DND-41 (cell line): ENCODE measurements around the gene LRRC27.

Experiments used
- ATAC-seq: fragments of 200-7000 bp; cut with Tn5 transposase; 3 replicates; pipeline ENCODE4 v1.9.1; 2021; ENCODE audit warnings: low read depth; ENCODE audit not compliant: insufficient read depth
- DNase-seq: peaks from one replicate; pipeline ENCODE4 v3.0.0-alpha.2; 2020
- H2AFZ ChIP-seq: 2 replicates; pipeline ENCODE4 v1.6.0; 2012; ENCODE audit warnings: low read depth, low read length
- H3K27ac ChIP-seq: 2 replicates; pipeline ENCODE4 v1.5.1; 2012; ENCODE audit warnings: low read length, inconsistent platforms
- H3K27me3 ChIP-seq: fragments of 200-600 bp; sonication (generic); 2 replicates; pipeline ENCODE4 v1.6.0; 2012; ENCODE audit warnings: low read length, mild to moderate bottlenecking, inconsistent platforms; ENCODE audit not compliant: insufficient read depth, poor library complexity
- H3K36me3 ChIP-seq: 2 replicates; pipeline ENCODE4 v1.5.1; 2012; ENCODE audit warnings: low read length, inconsistent platforms; ENCODE audit not compliant: insufficient read depth
- H3K4me1 ChIP-seq: 2 replicates; pipeline ENCODE4 v1.5.1; 2012; ENCODE audit warnings: mild to moderate bottlenecking, low read length; ENCODE audit not compliant: insufficient read depth
- H3K4me2 ChIP-seq: 2 replicates; pipeline ENCODE4 v1.6.0; 2012; ENCODE audit warnings: mild to moderate bottlenecking, moderate library complexity, low read length, inconsistent platforms; ENCODE audit not compliant: insufficient read depth
- H3K4me3 ChIP-seq, 2 experiments: fragments of 200-600 bp in 1 of 2; shearing (Covaris generic) in 1 of 2; 2 replicates each; pipeline ENCODE4 v1.5.1; 2012 to 2016; ENCODE audit warnings: inconsistent platforms in 2 of 2, low read length in 2 of 2, mild to moderate bottlenecking in 2 of 2, low read depth in 1 of 2, moderate library complexity in 1 of 2
- H3K79me2 ChIP-seq: 2 replicates; pipeline ENCODE4 v1.6.0; 2012; ENCODE audit warnings: low read length, inconsistent platforms; ENCODE audit not compliant: insufficient read depth
- H3K9ac ChIP-seq: 2 replicates; pipeline ENCODE4 v1.6.0; 2012; ENCODE audit warnings: low read depth, mild to moderate bottlenecking, inconsistent platforms, low read length, moderate library complexity
- H3K9me3 ChIP-seq: 2 replicates; pipeline ENCODE4 v1.5.1; 2012; ENCODE audit warnings: low read length, moderate library complexity, mild to moderate bottlenecking, inconsistent platforms; ENCODE audit not compliant: insufficient read depth, severe bottlenecking
- H4K20me1 ChIP-seq: 2 replicates; pipeline ENCODE4 v1.6.0; 2012; ENCODE audit warnings: low read length; ENCODE audit not compliant: insufficient read depth
- CTCF ChIP-seq: IDR thresholded peaks from 2 replicates; pipeline ENCODE4 v1.5.1; 2012; ENCODE audit warnings: borderline replicate concordance, low read length, moderate library complexity, mild to moderate bottlenecking; ENCODE audit not compliant: poor library complexity, severe bottlenecking; ENCODE audit errors: extremely low read depth
- EZH2 ChIP-seq: IDR thresholded peaks from 3 replicates; pipeline ENCODE4 v1.6.1; 2012; ENCODE audit warnings: borderline replicate concordance, low read depth, mild to moderate bottlenecking, moderate library complexity, low read length, inconsistent platforms; ENCODE audit not compliant: severe bottlenecking

LRRC27 gene

DNA sequence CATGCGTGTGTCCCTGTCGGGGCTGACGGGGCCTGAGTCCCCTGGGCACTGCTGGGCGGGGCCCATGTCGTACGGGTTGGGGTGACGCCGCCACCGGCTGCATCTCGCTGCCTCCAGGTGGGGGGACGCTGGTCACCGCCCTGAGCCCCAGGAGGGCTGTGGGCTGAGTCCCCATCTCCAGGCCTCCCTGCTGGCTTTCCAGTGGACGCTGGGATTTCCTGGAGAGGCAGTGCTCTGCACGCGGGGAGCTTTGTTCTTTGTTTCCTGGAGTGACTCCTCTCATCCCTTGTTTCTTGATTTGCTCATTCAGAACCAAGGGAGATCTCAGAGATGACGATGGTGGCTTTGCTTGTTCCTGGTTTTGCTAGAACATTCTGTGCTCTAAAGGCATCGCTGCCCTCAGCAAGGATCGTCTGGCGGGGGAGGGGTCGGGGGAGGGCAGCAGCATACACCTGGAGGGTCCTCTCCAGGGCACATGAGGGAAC lies 86.0 kb downstream of the LRRC27 start:
- H3K4me3 ChIP-seq, result no peak overlapping the region
- H3K9ac ChIP-seq, result no peak overlapping the region
- ATAC-seq (no peak), DNase-seq (no peak)
- TF ChIP-seq CTCF (no peak), EZH2 (no peak)
- H4K20me1 ChIP-seq, result peaks cover 17% of the 10 kb centered on the region
- peaks cover 7% of the 10 kb centered on the region; the same call in 1 of the 2 replicates for H3K36me3 ChIP-seq
- no peak overlapping the region for H2AFZ ChIP-seq
- no peak overlapping the region for H3K4me2 ChIP-seq
- no peaks in the 10 kb centered on the region for H3K9me3 ChIP-seq
- H3K27me3 ChIP-seq, result no peaks in the 10 kb centered on the region
- no peak overlapping the region for H3K27ac ChIP-seq
- no peaks in the 10 kb centered on the region for H3K79me2 ChIP-seq
- no peaks in the 10 kb centered on the region for H3K4me1 ChIP-seq

- no peak overlapping the region for H2AFZ ChIP-seq
- no peak overlapping the region for H3K9ac ChIP-seq
- no peaks in the 10 kb centered on the region for H3K79me2 ChIP-seq
- H3K27ac ChIP-seq, result no peak overlapping the region
- H3K36me3 ChIP-seq, result peaks cover 7% of the 10 kb centered on the region; the same call in 1 of the 2 replicates
- no peak for DNase-seq
- no peak for TF ChIP-seq EZH2
- no peak for TF ChIP-seq CTCF
- no peaks in the 10 kb centered on the region for H3K9me3 ChIP-seq
- no peak overlapping the region for H3K4me2 ChIP-seq
- no peak overlapping the region for H3K4me3 ChIP-seq
- H3K4me1 ChIP-seq, result no peaks in the 10 kb centered on the region
- peak; percentile 23; the same call in 1 of the 3 replicates for ATAC-seq
- H4K20me1 ChIP-seq, result peaks cover 18% of the 10 kb centered on the region
- H3K27me3 ChIP-seq, result no peaks in the 10 kb centered on the region
These were observed 86.8 kb downstream of the LRRC27 start for GRCh38 chr10:132418527-132419416.

- Histone ChIP-seq H3K4me1 (no peaks in the 10 kb centered on the region), H3K27ac (no peak overlapping the region), H4K20me1 (peaks cover 15% of the 10 kb centered on the region), H2AFZ (no peak overlapping the region), H3K27me3 (no peaks in the 10 kb centered on the region), H3K36me3 (peaks cover 7% of the 10 kb centered on the region; the same call in 1 of the 2 replicates), H3K79me2 (no peaks in the 10 kb centered on the region), H3K9me3 (no peaks in the 10 kb centered on the region), H3K4me2 (no peak overlapping the region), H3K9ac (no peak overlapping the region), H3K4me3 (no peak overlapping the region)
- no peak for ATAC-seq
- TF ChIP-seq CTCF, result no peak
- TF ChIP-seq EZH2, result no peak
- no peak for DNase-seq
These were observed 87.8 kb downstream of the LRRC27 start for GRCh38 chr10:132419538-132420468.
